ENCODE data around the gene TOB2.

The TOB2 gene

DNA sequence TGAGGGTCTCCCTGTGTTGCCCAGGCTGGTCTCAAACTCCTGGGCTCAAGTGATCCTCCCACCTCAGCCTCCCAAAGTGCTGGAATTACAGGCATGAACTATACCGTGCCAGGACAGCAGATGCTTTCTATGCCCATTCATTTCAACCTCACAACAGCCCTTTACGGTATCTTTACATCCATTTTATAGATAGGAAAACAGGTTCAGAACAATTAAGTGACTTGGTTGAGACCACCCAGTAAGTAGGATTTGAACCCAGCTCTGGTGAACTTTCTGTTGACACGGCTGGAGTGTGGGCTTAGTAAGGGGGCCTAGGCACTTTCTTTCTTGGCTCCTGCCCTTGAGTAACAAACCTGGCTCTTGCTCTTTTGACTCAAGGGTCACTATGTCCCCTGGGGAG lies 39.2 kb downstream of the TOB2 start:
- TF ChIP-seq, protein P1, sequence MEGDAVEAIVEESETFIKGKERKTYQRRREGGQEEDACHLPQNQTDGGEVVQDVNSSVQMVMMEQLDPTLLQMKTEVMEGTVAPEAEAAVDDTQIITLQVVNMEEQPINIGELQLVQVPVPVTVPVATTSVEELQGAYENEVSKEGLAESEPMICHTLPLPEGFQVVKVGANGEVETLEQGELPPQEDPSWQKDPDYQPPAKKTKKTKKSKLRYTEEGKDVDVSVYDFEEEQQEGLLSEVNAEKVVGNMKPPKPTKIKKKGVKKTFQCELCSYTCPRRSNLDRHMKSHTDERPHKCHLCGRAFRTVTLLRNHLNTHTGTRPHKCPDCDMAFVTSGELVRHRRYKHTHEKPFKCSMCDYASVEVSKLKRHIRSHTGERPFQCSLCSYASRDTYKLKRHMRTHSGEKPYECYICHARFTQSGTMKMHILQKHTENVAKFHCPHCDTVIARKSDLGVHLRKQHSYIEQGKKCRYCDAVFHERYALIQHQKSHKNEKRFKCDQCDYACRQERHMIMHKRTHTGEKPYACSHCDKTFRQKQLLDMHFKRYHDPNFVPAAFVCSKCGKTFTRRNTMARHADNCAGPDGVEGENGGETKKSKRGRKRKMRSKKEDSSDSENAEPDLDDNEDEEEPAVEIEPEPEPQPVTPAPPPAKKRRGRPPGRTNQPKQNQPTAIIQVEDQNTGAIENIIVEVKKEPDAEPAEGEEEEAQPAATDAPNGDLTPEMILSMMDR (IDR thresholded peaks at IDR 0.05) = no peak

DNA sequence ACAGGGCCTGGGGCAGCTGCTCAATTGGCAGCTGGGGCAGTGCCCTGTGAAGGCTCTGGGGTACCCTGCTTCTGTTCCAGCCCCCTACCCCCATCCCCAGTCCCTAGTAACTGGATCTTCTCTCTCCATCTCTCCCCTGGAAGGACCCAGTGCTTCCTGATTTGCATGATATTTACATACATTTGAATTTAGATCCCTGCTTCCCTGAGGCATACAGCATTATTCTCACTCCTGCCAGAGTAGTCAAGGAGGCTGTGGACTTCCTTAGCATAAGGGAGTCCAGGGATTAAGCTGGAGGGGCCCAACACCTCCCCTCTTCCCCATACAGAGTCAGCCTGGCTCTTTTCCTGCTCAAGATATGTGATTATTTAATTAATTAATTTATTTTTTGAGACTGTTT lies 40.2 kb downstream of the TOB2 start:
- TF ChIP-seq, protein P1 (IDR thresholded peaks at IDR 0.05) = no peak

DNA sequence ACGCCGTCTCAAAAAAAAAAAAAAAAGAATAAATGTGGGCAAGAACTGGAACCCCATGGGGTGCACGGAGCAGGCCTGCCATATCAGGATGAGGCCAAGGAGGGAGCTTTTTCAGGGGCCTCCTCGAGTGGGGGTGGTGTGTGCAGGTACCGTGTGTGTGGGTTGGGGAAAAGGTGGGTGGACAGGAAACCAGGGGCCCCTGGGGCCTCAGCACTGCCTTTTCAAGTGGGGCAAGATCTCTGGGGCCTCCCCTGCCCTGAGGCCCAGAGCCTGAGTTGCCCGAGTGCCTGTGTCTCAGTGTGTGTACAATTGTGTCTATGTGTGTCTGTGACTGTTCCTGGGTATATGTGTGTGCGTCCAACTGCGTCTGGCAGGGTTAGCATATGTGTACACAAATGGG lies 41.0 kb downstream of the TOB2 start:
- TF ChIP-seq, protein P1 (IDR thresholded peaks at IDR 0.05) = no peak

DNA sequence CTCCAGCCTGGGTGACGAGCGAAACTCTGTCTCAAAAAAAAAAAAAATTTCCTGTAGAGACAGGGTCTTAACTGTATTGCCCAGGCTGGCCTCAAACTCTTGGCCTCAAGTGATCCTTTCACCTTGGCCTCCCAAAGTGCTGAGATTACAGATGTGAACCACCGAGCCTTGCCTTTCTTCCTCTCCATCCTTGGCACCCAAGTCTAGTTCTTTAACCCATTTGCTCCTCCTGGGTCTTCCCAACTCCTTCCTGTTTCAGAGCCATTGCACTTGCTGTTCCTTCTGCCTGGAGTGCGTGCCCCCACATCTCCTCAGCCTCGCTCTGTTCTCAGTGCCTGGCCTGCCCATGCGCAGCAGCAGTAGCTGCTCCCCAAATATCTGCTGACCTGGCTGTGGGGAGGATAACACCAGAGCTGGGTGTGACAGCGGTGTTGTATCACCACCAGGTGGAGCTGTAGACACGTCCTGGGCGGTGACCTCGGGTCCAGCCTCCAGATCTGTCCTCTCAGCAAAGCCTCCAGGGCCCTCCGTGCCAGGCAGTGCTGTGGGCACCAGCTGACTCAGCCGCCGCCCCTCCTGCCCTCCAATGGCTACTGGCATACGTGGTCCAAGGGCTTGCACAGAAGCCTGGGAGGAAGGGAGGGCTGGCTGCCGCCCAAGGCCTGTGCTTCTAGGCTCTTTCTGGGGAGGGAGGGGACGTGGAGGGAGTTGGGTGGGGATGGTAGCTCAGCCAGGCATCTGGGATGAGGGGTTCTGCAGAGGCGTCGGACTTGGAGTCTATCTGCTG lies 42.9 kb downstream of the TOB2 start:
- TF ChIP-seq, protein P1 (IDR thresholded peaks at IDR 0.05) = peak; percentile 95

DNA sequence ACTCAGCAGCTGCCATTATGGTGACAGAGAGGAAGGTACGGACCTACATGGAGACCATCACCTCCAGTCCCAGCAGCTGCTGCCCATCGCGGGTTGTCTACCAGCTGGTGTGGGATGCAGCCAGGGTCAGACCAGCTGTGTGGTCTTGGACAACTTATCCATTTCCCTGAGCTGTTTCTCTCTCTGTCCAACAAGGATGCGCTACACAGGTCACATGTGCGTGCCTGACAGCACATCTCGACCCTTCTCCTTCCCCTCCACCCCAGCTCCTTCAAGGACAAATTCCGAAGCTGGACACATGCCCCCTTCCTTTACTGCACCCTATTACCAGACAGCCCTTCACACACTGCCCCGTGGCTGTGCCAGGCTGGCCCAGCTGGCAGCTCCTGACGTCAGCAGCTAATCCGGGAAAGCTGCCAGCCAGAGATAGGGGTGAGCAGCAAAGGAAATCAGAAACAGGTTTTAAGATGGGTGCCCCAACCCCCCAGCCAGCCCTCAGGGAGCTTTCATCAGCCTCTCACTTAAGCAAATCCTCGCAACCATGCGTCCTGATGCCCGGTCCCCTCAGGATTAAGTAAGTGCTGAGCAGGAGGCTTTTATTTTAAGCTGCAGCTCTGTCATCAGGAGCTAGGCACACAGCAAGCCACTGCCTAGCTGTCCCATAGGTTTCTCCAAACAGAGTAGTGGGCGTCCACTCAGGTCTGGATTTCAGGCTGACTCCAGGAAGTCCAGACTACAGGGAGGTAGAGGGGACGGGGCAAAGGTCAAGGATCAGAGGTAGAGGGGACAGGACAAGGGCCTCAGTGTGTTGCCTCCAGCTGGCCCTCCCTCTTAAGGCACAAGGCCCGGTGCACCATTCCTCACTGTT lies 44.6 kb downstream of the TOB2 start:
- TF ChIP-seq, protein P1 (IDR thresholded peaks at IDR 0.05) = no peak

DNA sequence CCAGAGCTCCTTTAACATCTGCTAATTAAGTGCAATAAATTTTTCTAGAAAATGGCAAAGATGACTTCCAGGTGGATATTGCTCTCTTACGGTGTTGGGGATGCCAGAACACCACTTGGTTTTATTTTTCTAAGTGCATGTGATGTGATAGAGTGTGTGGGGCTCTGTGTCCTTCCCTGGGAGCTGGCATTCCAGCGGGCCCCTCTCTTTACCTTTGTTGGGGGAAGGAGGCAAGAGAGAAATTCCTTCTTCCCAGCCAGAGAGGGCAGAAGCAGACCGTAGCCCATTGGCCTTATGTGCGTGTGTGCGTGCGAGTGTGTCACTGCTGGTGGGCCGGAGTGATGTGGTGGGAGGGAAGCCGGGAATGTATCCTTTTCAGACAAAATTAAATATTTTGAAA lies 47.7 kb downstream of the TOB2 start:
- TF ChIP-seq, protein P1 (IDR thresholded peaks at IDR 0.05) = no peak

DNA sequence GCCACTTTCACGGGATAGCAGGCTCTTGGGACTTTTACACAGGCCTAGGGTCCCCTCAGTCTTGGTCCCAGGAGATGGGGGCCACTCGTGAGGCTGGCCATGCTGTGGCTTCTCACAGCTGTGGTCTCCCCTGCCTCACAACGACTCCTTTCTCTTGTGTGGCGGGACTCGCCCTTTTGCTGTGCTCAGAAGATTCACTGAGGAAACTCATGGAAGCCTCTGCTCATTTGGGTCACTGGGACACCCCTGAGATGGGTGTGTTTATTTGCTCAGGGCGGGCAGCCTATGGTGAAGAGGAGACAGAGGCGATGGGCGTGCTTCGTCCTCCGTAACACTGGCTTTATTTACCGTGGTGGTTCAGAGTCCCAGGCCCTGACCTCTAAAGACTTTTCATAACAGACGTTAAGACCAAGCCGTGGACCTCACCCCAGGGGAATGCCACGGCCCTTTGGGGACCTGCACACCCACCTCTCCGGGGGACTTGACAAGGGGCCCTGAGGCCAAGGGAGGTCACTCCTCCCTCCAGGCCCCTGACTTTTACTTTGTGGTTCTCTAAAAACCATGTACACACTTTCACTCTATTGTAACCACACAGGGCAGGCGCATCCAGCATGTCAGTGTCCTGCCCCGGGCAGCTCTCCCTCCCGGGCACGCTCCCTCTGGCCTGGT lies 49.3 kb downstream of the TOB2 start:
- TF ChIP-seq, protein P1 (IDR thresholded peaks at IDR 0.05) = no peak
